Measurements from ENCODE around the gene PEX1.
"Not testable (repeated sequence)": the region's sequence is repeated elsewhere in the genome, so short reads cannot be mapped to it uniquely, and the experiment has no call there.

Gene PEX1

GRCh38 chr7:92557808-92558362 lies 29.6 kb upstream of the PEX1 start:
- TF ChIP-seq CTCF (IDR thresholded peaks at IDR 0.05; ENCODE audit: low read depth, low read length) = no peak
- DNase-seq (ENCODE audit: low read depth in 2 of 2) = peak in 1 of 2 donors; percentile 3
- H3K4me3 ChIP-seq (replicated peaks in 1 of 2; ENCODE audit: low read depth in 2 of 2, low read length in 2 of 2) = no peak overlapping the region

GRCh38 chr7:92557249-92557648 lies 28.9 kb upstream of the PEX1 start:
- TF ChIP-seq CTCF (IDR thresholded peaks at IDR 0.05; ENCODE audit: low read depth, low read length) = no peak
- H3K4me3 ChIP-seq (replicated peaks in 1 of 2; ENCODE audit: low read depth in 2 of 2, low read length in 2 of 2) = no peak overlapping the region
- no peak for DNase-seq (ENCODE audit: low read depth in 2 of 2)

- peak in 1 of 2 donors; percentile 14 for DNase-seq (ENCODE audit: low read depth in 2 of 2)
- H3K4me3 ChIP-seq (replicated peaks in 1 of 2; ENCODE audit: low read depth in 2 of 2, low read length in 2 of 2) = no peak overlapping the region
- no peak for TF ChIP-seq CTCF (IDR thresholded peaks at IDR 0.05; ENCODE audit: low read depth, low read length)
Observed at GRCh38 chr7:92550194-92550593, 21.9 kb upstream of the PEX1 start.

DNA sequence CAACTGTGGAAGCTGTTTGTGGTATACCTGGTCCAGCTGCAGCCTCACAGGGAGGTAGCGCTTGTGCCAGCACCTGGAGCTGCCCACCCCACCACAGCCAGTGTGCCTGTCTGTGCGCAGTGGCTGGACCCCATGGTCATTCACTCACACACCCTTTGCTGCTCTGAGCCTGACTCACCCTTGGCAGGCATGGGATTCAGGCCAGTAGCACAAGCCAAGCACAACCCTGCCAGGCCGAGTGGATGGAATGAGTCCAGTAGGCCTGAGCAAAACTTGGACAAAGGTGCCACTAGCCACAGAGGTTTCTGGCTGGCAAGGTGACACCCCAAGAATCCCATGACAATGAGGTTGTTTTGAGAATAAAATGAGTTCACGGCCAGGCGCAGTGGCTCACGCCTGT lies 19.3 kb upstream of the PEX1 start:
- peak in 1 of 2 donors; percentile 6 for DNase-seq (ENCODE audit: low read depth in 2 of 2)
- TF ChIP-seq CTCF (IDR thresholded peaks at IDR 0.05; ENCODE audit: low read depth, low read length) = no peak
- H3K4me3 ChIP-seq (replicated peaks in 1 of 2; ENCODE audit: low read depth in 2 of 2, low read length in 2 of 2) = no peak overlapping the region

DNA sequence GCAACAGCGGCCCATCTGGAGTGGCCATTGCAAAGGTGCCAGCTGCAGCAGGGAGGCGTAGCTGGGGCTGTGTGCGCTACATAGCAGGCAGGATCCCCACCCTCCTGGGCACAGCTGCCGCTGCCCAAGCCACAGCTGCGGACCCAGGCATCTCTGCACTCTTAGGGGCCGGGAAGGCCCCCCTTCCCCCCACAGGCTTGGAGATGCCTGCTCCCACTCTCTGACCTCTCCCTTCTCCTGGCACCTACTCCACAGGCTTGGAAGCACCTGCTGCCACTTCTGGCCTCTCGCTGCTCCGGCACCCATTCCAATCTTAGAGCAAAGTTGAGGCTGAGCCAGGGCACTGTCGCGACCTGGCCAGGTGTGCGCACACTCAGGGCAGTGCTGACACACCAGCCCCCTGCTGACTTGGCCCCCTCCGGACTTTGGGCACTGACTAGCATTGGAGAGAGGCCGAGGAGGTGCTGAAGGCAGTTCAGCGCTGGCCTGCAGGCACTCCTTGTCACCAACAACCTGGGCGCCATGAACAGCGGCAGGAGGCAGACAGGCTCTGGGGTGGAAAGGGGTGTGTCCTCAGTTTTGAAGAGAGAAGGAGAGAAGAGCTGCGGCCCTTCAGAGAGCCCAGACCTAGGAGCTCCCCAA lies 18.7 kb upstream of the PEX1 start:
- H3K4me3 ChIP-seq (replicated peaks in 1 of 2; ENCODE audit: low read depth in 2 of 2, low read length in 2 of 2) = no peak overlapping the region
- no peak for DNase-seq (ENCODE audit: low read depth in 2 of 2)
- TF ChIP-seq CTCF (IDR thresholded peaks at IDR 0.05; ENCODE audit: low read depth, low read length) = no peak

DNA sequence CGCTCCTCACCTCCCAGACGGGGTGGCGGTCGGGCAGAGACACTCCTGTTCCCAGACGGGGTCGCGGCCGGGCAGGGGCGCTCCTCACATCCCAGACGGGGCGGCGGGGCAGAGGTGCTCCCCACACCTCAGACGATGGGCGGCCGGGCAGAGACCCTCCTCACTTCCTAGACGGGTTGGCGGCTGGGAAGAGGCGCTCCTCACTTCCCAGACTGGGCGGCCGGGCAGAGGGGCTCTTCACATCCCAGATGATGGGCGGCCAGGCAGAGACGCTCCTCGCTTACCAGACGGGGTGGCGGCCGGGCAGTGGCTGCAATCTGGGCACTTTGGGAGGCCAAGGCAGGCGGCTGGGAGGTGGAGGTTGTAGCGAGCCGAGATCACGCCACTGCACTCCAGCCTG lies 16.8 kb upstream of the PEX1 start:
- not testable (repeated sequence) for DNase-seq (ENCODE audit: low read depth in 2 of 2); H3K4me3 ChIP-seq (replicated peaks in 1 of 2; ENCODE audit: low read depth in 2 of 2, low read length in 2 of 2)

GRCh38 chr7:92543542-92543941 lies 15.2 kb upstream of the PEX1 start:
- H3K4me3 ChIP-seq (replicated peaks in 1 of 2; ENCODE audit: low read depth in 2 of 2, low read length in 2 of 2); DNase-seq (ENCODE audit: low read depth in 2 of 2): not testable (repeated sequence)

GRCh38 chr7:92534572-92534971 lies 6.3 kb upstream of the PEX1 start:
- no peak overlapping the region for H3K4me3 ChIP-seq (replicated peaks in 1 of 2; ENCODE audit: low read depth in 2 of 2, low read length in 2 of 2)
- no peak for DNase-seq (ENCODE audit: low read depth in 2 of 2)
- no peak for TF ChIP-seq CTCF (IDR thresholded peaks at IDR 0.05; ENCODE audit: low read depth, low read length)
